HG03565 (cell line): ENCODE results near the gene ATP11B.
"Not testable (repeated sequence)": the region's sequence is repeated elsewhere in the genome, so short reads cannot be mapped to it uniquely, and the experiment has no call there.

Experiments used
- ATAC-seq: cut with Tn5 transposase; IDR thresholded peaks from one replicate; pipeline ENCODE4 v1.9.1; 2021; ENCODE audit warnings: mild to moderate bottlenecking, moderate library complexity; ENCODE audit not compliant: unreplicated experiment

The ATP11B gene

GRCh38 chr3:182824957-182825356 is 31.7 kb downstream of the ATP11B start:
- no peak for ATAC-seq

GRCh38 chr3:182829761-182830405 is 36.6 kb downstream of the ATP11B start:
- no peak for ATAC-seq

- no peak for ATAC-seq
Measured at GRCh38 chr3:182837855-182838454, 44.7 kb downstream of the ATP11B start.

GRCh38 chr3:182843478-182843877 is 50.2 kb downstream of the ATP11B start:
- ATAC-seq = no peak

GRCh38 chr3:182848906-182849305 is 55.6 kb downstream of the ATP11B start:
- no peak for ATAC-seq

GRCh38 chr3:182855076-182855475 is 61.8 kb downstream of the ATP11B start:
- ATAC-seq = no peak

GRCh38 chr3:182861348-182861747 is 68.0 kb downstream of the ATP11B start:
- no peak for ATAC-seq

- ATAC-seq = no peak
Measured at GRCh38 chr3:182862159-182862860, 69.0 kb downstream of the ATP11B start.

GRCh38 chr3:182869059-182869458 is 75.8 kb downstream of the ATP11B start:
- no peak for ATAC-seq

GRCh38 chr3:182870917-182871316 is 77.6 kb downstream of the ATP11B start:
- ATAC-seq = not testable (repeated sequence)

GRCh38 chr3:182879031-182879611 is 85.8 kb downstream of the ATP11B start:
- ATAC-seq = no peak

GRCh38 chr3:182886497-182886896 is 93.2 kb downstream of the ATP11B start:
- no peak for ATAC-seq

- ATAC-seq = no peak
Measured at GRCh38 chr3:182889948-182890629, 96.8 kb downstream of the ATP11B start.

- no peak for ATAC-seq
Measured at GRCh38 chr3:182891364-182891763, 98.1 kb downstream of the ATP11B start.

- ATAC-seq = no peak
Measured at GRCh38 chr3:182892226-182892625, 98.9 kb downstream of the ATP11B start.

GRCh38 chr3:182895513-182896112 is 102.3 kb downstream of the ATP11B start:
- no peak for ATAC-seq

GRCh38 chr3:182896553-182896952 is 103.2 kb downstream of the ATP11B start:
- no peak for ATAC-seq

- ATAC-seq = no peak
Measured at GRCh38 chr3:182902236-182902635, 108.9 kb downstream of the ATP11B start.

GRCh38 chr3:182904164-182904563 is 110.9 kb downstream of the ATP11B start:
- no peak for ATAC-seq

GRCh38 chr3:182905623-182906022 is 112.3 kb downstream of the ATP11B start:
- no peak for ATAC-seq

GRCh38 chr3:182906036-182906435 is 112.7 kb downstream of the ATP11B start:
- no peak for ATAC-seq
